Measurements from ENCODE around the gene KHK. TPM values are rescaled to one million over a fixed set of nuclear protein-coding genes. Genes with fewer than 3 reads are reported as not detected.

The KHK gene
- total and polyA plus RNA-seq, 2 of the 8 experiments (the other 6 are each of a cell fraction or from before 2014, with no cell fraction given) = 11.0 to 17.7 TPM

DNA sequence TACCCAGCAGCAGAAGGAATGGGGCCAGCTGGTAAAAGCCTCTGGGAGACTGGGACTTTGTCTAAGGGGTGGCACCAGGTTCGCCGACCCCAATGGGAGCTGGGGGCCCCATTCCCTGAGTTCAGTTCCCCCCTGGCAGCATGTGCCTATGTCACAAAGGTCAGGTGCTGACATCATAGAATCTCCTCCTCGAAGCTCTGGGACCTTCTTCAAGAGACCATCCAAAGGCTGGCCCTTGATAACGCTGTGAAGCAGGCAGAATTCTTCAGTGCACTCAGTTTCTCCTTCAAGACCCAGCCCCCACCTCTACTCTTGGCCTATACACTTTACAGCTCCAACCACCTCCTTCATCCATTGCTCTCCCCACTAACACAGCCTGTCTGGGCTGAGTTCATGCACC, 52.7 kb downstream of the KHK start, which contains the start of gene PRR30:
TSS of gene PRR30 (minus strand) at position 101 of the 400 bp plus-strand sequence. CDS start 1,081 bp downstream, outside the sequence.
- no peak within 1 kb of the TSS; the same call in 1 of the 2 replicates for H3K18ac ChIP-seq (ENCODE audit: extremely low read depth, low read length)
- H3K79me1 ChIP-seq (ENCODE audit: low read depth, low read length) = no peaks in the 10 kb centered on the region
- no peak within 1 kb of the TSS for H2AFZ ChIP-seq (ENCODE audit: low read length)
- ChIA-PET POLR2A (ENCODE audit: partially characterized antibody) (interaction anchor here (1.0 to 1.5 kb wide), 2 partner anchors 11 to 14 kb away, joined by 4 read pairs; no protein-coding TSS in a partner anchor), CTCF (ENCODE audit: partially characterized antibody) (interaction anchor here (0.5 to 3.7 kb wide), 5 partner anchors 26 to 285 kb away, joined by 3 to 11 read pairs (median 3); no protein-coding TSS in a partner anchor)
- no peak within 1 kb of the TSS for H2BK12ac ChIP-seq (ENCODE audit: low read depth, low read length)
- no peaks in the 10 kb centered on the region for H4K20me1 ChIP-seq (replicated peaks in 1 of 2; ENCODE audit: control insufficient read depth in 1 of 2, insufficient read depth in 2 of 2, low read length in 2 of 2)
- H3K9ac ChIP-seq (replicated peaks in 1 of 4; ENCODE audit: extremely low read depth in 1 of 4, low read depth in 3 of 4, low read length in 3 of 4) = no peak within 1 kb of the TSS
- no peak within 1 kb of the TSS for H2BK120ac ChIP-seq (replicated peaks; ENCODE audit: low read depth, low read length)
- H3K4ac ChIP-seq (replicated peaks; ENCODE audit: insufficient read length, low read depth, low read length) = no peak within 1 kb of the TSS
- H3K27ac ChIP-seq (ENCODE audit: low read depth, low read length) = no peak within 1 kb of the TSS
- no peak within 1 kb of the TSS for H4K5ac ChIP-seq (ENCODE audit: insufficient read length, low read depth, low read length)
- WGBS, 2 experiments (ENCODE audit: extremely low coverage in 1 of 2, insufficient coverage in 1 of 2, insufficient read length in 1 of 2, insufficient replicate concordance in 2 of 2, low coverage in 1 of 2, low lambda C conversion rate in 2 of 2, missing lambda C conversion rate in 1 of 2) = 83% methylated on average over 4 of the region's 4 CpGs; no CpG with 5 or more reads in 1 of the 2 experiments
- no peak within 1 kb of the TSS for H3K4me3 ChIP-seq (ENCODE audit: extremely low read depth in 1 of 4, insufficient read depth in 2 of 4, low read depth in 3 of 4, low read length in 4 of 4)
- no peaks in the 10 kb centered on the region for H3K27me3 ChIP-seq (replicated peaks in 1 of 4; ENCODE audit: control insufficient read depth in 3 of 4, extremely low read depth in 1 of 4, insufficient read depth in 3 of 4, low read length in 3 of 4)
- DNase-seq (ENCODE audit: low read depth in 1 of 2, low spot score in 2 of 2) (no peak), FAIRE-seq (no peak)
- no peak within 1 kb of the TSS for H3K23ac ChIP-seq (ENCODE audit: insufficient read length)
- H3K36me3 ChIP-seq (ENCODE audit: control insufficient read depth in 2 of 4, insufficient read depth in 4 of 4, low read length in 3 of 4) = no peaks in the 10 kb centered on the region
- no peaks in the 10 kb centered on the region for H3K9me3 ChIP-seq (ENCODE audit: insufficient read depth in 2 of 2, low read depth in 1 of 2, low read length in 1 of 2)
- H2BK5ac ChIP-seq (ENCODE audit: low read depth, low read length) = no peak within 1 kb of the TSS
- H4K8ac ChIP-seq (ENCODE audit: extremely low read depth, insufficient read depth, low read length) = no peak within 1 kb of the TSS
- no peaks in the 10 kb centered on the region for H3K23me2 ChIP-seq (ENCODE audit: low read depth, low read length)
- no peak within 1 kb of the TSS for H2BK20ac ChIP-seq (ENCODE audit: low read length)
- H3K14ac ChIP-seq (ENCODE audit: insufficient read length) = no peak within 1 kb of the TSS
- H3K56ac ChIP-seq (replicated peaks; ENCODE audit: insufficient read length, low read depth, low read length) = no peak within 1 kb of the TSS
- peak within 1 kb of the TSS; percentile 63; the same call in 1 of the 2 replicates for H2BK15ac ChIP-seq (ENCODE audit: low read length)
- no peak within 1 kb of the TSS for H2AK5ac ChIP-seq (ENCODE audit: low read depth, low read length)
- H3K4me2 ChIP-seq (ENCODE audit: insufficient read depth in 1 of 2, low read depth in 2 of 2, low read length in 2 of 2) = no peak within 1 kb of the TSS
- H3K4me1 ChIP-seq (replicated peaks in 1 of 4; ENCODE audit: control insufficient read depth in 3 of 4, insufficient read depth in 4 of 4, low read length in 3 of 4) = no peaks in the 10 kb centered on the region; a peak in 1 of 7 replicates
- H3K79me2 ChIP-seq (ENCODE audit: control insufficient read depth in 1 of 2, insufficient read depth in 2 of 2, low read length in 2 of 2) = no peaks in the 10 kb centered on the region
- no peak within 1 kb of the TSS for H4K91ac ChIP-seq (replicated peaks; ENCODE audit: insufficient read length, low read length)
- TF ChIP-seq CBX8 (IDR thresholded peaks at IDR 0.05; ENCODE audit: borderline replicate concordance, low read depth, low read length) (no peak), RFX5 (IDR thresholded peaks at IDR 0.05; ENCODE audit: borderline replicate concordance, low read depth, low read length) (no peak), JUND (IDR thresholded peaks at IDR 0.05; ENCODE audit: low read length) (no peak), TAF7 (optimal IDR thresholded peaks at IDR 0.05; ENCODE audit: borderline replicate concordance, low read depth, low read length) (no peak), POLR2A (IDR thresholded peaks at IDR 0.05; ENCODE audit: control extremely low read depth in 1 of 2, low read depth in 2 of 2, low read length in 2 of 2) (no peak), CEBPB (IDR thresholded peaks at IDR 0.05; ENCODE audit: low read depth, low read length) (no peak), EP300 (IDR thresholded peaks at IDR 0.05; ENCODE audit: borderline replicate concordance in 1 of 2, low read depth in 2 of 2, low read length in 2 of 2) (no peak), KDM4A (IDR thresholded peaks at IDR 0.05; ENCODE audit: low read depth, low read length, severe bottlenecking) (no peak), BRCA1 (IDR thresholded peaks at IDR 0.05; ENCODE audit: low read depth, low read length) (no peak), ZNF274 (IDR thresholded peaks at IDR 0.05; ENCODE audit: borderline replicate concordance, extremely low read depth, low read length) (no peak), SRF (IDR thresholded peaks at IDR 0.05; ENCODE audit: low read depth, low read length) (no peak), CTCF (IDR thresholded peaks at IDR 0.05; ENCODE audit: control extremely low read depth in 1 of 3, insufficient read depth in 1 of 3, low read depth in 1 of 3, low read length in 3 of 3) (no peak)
